Activated naive CD4-positive, alpha-beta T cell treated with anti-CD3 and anti-CD28 coated beads for 36 hours (primary cell): ENCODE results near the gene SLC7A4. TPM values are rescaled to one million over a fixed set of nuclear protein-coding genes. Genes with fewer than 3 reads are reported as not detected.

Experiments
- microRNA-seq: library from miRNA; unstranded; fragments of <30 nt; microRNA quantifications from one replicate; pipeline ENCODE4 v1.2.0, GENCODE V29; 2022; ENCODE audit warnings: borderline microRNAs expressed, borderline replicate concordance
- total RNA-seq, 2 experiments: library from RNA; stranded (reverse); gene quantifications; one replicate each; pipeline ENCODE4 v1.2.3, GENCODE V29; 2021

SLC7A4 gene
- total RNA-seq, 2 experiments from 2014 or later, result not detected

Small RNAs within 50 kb of the gene (microRNA-seq; reads per million reads assigned to microRNA genes)
- gene MIR649, result not detected

Other genes starting within 250 kb of the SLC7A4 start
- 10 to 100 TPM; 55.0 to 63.7 TPM for gene PI4KA, start 173.8 kb downstream of the SLC7A4 start, total RNA-seq
- 10 to 100 TPM; 22.1 to 24.2 TPM for gene SNAP29, start 173.6 kb downstream of the SLC7A4 start, total RNA-seq
- 10 to 100 TPM; 60.5 to 62.2 TPM for gene CRKL, start 115.2 kb downstream of the SLC7A4 start, total RNA-seq
- gene AIFM3, start 65.3 kb downstream of the SLC7A4 start, total RNA-seq, result under 1 TPM; 0.07 to 0.10 TPM
- 10 to 100 TPM; 23.1 to 27.4 TPM for gene LZTR1, start 50.3 kb downstream of the SLC7A4 start, total RNA-seq
- 10 to 100 TPM; 20.4 to 21.2 TPM for gene THAP7, start 30.4 kb downstream of the SLC7A4 start, total RNA-seq
- gene P2RX6, start 17.4 kb downstream of the SLC7A4 start, total RNA-seq, result under 1 TPM in 1 of 2 experiments, not detected in 1; 0.12 TPM
- gene LRRC74B, start 13.4 kb upstream of the SLC7A4 start, total RNA-seq, result not detected